ENCODE measurements around the gene LAMA3.
A peak's percentile ranks its signal among the peaks of the same experiment; 100 is the strongest.

The LAMA3 gene

DNA sequence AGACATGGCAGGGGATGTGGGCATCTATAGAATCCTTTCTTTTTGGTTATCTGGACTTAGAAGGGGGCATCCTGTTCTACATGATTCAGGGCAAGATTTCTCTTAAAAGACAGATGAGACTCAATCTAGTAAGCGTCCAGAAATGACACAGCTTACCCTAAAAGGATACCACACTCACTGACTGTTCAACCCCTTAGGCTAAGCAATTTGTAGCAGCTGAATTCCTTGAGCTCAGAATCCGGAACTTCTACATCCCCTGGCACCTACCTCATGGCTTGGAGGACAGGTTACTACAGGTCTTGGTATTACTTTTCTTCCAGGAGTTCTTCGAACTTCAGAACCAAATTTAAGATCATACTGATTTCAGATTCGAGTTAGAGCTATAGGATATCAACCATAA, 138.4 kb downstream of the LAMA3 start:
- DNase-seq = no peak

- DNase-seq = peak; percentile 75
Measured at GRCh38 chr18:23828426-23828825, 139.2 kb downstream of the LAMA3 start.

- DNase-seq = no peak
Measured at GRCh38 chr18:23832911-23833310, 143.7 kb downstream of the LAMA3 start.

GRCh38 chr18:23833714-23834113, 144.5 kb downstream of the LAMA3 start:
- DNase-seq = no peak

GRCh38 chr18:23835091-23835490, 145.8 kb downstream of the LAMA3 start:
- DNase-seq = no peak

DNA sequence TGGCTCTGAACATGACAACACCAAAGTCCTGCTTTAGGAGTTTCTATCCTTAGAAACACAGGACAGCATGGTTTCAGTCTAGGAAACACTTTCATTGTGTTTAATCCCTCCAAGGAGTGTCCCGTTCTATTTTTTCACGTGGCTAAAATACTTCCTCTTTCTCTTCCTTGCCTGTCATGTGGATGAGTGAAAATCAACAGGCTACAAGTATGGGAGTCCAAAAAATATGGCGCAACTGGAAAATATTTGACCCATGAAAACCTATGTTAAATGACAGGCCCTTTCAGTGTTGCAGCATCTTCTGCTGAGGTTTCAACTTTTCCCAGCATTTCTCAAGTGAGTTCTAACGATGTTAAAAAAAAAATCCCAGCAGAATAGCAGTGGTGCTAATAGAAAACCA, 146.3 kb downstream of the LAMA3 start:
- DNase-seq = no peak

GRCh38 chr18:23837591-23837990, 148.3 kb downstream of the LAMA3 start:
- no peak for DNase-seq

GRCh38 chr18:23838233-23838632, 149.0 kb downstream of the LAMA3 start:
- no peak for DNase-seq

DNA sequence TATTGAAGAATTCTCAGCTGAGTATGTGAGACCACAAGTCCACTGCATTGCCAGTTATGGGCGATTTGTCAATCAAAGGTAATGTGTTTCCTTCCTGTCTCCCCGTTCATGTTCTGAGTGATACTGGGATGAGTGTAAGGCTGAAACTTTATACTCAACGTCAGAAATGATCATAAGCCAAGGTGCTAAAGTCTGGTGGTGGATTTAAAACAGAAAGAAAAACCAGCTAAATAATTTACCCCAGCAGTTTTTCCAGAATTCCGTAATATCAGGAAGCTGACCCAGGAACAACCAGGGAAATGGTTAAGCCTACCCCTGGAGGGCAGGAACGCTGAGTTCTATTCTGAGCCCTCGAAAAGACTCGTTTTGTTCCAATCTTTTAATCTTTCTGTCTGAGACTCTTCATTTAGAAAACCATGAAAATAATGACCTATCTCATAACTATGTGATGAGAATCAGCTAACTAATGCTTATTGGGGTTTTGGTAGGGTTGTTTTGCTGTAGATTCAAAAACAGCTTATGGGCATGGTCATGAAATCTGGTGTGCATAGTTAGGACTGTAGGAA, 149.6 kb downstream of the LAMA3 start:
- DNase-seq = no peak

DNA sequence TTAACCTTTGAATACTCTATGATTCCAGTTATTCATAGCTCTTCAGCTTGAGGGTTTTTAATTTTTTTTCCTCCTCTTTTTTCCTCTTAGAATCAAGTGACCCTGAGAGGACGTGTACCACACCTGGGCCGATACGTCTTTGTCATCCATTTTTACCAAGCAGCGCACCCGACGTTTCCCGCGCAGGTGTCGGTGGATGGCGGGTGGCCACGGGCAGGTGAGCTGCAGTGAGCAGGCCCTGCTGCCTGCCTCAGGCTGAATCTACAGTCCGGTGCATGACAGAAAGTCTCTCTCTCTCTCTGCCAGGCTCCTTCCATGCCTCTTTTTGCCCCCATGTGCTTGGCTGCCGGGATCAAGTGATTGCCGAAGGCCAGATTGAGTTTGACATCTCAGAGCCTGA, 153.1 kb downstream of the LAMA3 start:
- DNase-seq = no peak

DNA sequence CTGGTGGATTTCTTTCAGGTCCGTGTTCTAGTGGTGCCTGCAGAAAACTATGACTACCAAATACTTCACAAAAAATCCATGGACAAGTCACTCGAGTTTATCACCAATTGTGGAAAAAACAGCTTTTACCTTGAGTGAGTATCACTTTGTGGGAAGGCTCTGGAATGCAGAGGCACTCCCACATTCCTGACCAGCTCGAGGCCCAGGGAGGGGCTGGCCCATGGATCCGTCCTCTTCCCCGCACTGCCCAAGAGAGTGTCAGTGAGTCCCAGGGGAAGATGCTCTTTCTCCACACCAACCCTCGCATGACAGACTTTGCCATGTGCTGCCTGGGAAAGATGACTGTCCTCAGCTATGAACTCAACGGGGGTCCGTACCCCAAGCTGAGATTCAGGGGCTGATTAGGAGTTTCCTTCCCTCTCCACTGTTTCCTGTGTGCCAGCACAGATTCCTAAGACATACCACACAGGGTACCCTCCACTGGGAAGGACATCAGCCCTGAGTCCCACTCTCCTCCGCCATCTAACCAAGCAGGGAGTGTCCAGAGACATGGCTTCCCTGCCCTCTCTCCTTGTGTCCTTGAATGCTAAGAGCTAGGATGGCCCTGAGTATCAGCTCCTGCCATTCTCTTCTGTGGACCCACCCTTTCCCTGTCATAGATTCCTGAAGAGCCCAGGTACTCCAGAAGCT, 155.9 kb downstream of the LAMA3 start:
- DNase-seq = no peak

DNA sequence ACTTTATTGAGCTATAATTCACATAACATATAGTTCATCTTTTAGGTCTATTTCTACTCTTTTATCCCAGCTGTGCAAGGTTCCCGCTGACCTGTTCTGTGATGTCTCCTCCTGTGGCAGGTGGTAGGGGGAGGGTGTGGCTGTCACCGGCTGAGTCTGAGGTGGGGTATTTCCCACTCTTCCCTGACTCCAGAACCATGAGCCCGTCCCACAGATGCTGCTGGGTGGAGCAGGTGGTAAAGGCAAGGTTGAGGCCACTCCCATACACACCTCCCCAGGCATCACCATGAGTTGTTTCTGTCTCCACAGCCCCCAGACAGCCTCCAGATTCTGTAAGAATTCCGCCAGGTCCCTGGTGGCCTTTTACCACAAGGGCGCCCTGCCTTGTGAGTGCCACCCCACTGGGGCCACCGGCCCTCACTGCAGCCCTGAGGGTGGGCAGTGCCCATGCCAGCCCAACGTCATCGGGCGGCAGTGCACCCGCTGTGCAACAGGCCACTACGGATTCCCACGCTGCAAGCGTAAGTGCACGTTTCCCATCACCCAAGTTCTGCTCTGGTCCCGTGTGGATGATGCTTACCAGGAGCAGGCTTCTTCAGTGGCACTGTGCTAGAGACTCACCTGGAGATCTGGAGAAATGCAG, 156.9 kb downstream of the LAMA3 start:
- no peak for DNase-seq

DNA sequence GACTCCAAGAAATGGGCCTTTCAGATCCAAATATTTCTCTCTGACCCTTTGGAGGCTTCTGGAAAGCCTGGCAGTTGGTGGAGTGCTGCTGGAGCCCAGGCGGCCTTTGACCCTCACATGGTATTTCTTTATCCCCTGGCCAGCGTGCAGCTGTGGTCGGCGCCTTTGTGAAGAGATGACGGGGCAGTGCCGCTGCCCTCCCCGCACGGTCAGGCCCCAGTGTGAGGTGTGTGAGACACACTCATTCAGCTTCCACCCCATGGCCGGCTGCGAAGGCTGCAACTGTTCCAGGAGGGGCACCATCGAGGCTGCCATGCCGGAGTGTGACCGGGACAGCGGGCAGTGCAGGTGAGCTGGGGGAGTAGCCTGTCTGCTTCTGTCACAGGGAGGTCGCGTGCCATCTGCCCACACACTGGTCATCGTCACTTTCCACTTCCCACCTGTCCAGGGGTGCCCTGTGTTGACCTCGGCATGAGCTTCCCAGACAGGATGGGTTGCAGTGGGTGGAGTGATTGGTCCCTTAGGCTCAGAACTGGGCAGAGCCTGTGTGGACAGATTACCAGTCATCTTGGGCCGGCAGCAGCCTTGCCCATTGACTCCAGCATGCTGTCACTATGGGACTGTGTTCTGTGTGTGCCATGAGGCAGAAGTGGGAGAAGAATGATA, 158.2 kb downstream of the LAMA3 start:
- DNase-seq = no peak

DNA sequence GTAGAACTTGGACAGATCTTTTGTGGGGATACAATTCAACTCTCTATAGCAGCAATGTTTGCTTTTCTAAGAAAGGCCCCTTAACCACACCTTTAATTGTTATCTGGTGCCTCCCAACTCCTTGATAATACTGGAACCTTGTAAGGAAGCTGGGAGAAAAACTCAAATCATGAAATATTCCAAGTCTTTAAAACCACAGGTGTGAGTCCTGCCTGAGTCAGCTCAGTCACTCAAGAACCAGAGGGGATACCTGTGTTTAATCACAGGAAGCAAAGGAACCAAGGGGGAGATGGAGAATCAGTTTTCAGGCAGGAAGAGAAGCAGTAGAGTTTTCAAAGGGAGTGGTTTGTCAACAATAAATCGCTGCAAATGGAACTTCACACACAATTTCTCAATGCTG, 159.9 kb downstream of the LAMA3 start:
- DNase-seq = no peak

GRCh38 chr18:23850215-23850614, 161.0 kb downstream of the LAMA3 start:
- DNase-seq = no peak

- DNase-seq = no peak
Measured at GRCh38 chr18:23851470-23852002, 162.3 kb downstream of the LAMA3 start.

- DNase-seq = no peak
Measured at GRCh38 chr18:23852236-23853045, 163.2 kb downstream of the LAMA3 start.

DNA sequence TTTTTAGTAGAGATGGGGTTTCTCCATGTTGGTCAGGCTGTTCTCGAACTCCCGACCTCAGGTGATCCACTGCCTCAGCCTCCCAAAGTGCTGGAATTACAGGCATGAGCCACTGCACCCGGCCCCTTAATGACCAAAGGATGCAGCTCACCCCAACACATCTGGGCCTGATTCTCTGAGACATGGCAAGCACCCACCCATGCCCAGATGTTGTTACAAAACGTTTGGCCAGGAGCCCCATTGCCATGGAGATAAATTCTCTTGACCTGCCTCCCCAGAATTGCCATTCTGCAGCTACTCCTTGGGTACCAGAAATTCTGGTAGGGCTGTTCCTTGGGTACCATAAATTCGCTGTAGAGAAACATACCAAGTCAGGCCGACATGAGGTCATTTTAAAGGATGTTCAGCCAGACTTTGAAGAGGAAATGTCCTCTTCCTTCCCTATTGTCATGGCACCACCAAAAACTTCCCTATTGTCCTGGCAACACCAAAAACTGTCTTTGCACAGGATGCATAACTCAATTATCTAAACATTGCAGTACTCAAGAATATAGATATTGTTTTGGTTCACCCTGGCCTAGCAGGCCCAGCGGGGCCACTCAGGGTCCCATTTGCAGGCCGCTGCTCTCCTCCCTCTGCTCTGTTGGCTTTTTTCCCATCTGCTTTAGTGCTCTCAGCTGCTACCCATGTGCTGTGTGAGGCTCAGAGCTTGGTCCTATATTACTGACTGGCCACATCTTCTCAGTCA, 164.4 kb downstream of the LAMA3 start:
- DNase-seq = no peak

GRCh38 chr18:23855721-23856120, 166.5 kb downstream of the LAMA3 start:
- DNase-seq = no peak

- DNase-seq = no peak
Measured at GRCh38 chr18:23856466-23857163, 167.4 kb downstream of the LAMA3 start.

DNA sequence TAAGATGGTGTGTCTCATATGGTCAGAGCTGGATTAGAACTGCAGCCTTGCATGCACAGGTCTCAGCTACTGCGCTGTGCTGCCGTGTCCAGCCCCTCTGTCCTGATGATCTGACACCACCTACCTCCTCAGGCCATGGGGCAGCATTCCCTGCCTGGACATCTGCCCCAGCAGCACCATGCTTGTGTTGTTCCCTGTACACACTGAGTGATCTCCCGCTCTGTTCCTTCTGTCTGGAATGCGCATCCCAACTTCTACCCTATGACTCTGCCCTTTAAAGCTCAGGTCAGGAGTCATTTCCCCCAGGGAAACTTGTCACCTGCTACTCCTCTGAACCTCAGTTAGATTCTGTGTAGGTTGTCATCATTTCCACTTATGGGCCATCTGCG, 167.9 kb downstream of the LAMA3 start:
- no peak for DNase-seq
